HG03135 (cell line): ENCODE measurements around the gene CNOT2.

Source experiments
- ATAC-seq: cut with Tn5 transposase; IDR thresholded peaks from one replicate; pipeline ENCODE4 v1.9.1; 2021; ENCODE audit warnings: mild to moderate bottlenecking, moderate library complexity; ENCODE audit not compliant: unreplicated experiment

The CNOT2 gene, protein sequence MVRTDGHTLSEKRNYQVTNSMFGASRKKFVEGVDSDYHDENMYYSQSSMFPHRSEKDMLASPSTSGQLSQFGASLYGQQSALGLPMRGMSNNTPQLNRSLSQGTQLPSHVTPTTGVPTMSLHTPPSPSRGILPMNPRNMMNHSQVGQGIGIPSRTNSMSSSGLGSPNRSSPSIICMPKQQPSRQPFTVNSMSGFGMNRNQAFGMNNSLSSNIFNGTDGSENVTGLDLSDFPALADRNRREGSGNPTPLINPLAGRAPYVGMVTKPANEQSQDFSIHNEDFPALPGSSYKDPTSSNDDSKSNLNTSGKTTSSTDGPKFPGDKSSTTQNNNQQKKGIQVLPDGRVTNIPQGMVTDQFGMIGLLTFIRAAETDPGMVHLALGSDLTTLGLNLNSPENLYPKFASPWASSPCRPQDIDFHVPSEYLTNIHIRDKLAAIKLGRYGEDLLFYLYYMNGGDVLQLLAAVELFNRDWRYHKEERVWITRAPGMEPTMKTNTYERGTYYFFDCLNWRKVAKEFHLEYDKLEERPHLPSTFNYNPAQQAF

DNA sequence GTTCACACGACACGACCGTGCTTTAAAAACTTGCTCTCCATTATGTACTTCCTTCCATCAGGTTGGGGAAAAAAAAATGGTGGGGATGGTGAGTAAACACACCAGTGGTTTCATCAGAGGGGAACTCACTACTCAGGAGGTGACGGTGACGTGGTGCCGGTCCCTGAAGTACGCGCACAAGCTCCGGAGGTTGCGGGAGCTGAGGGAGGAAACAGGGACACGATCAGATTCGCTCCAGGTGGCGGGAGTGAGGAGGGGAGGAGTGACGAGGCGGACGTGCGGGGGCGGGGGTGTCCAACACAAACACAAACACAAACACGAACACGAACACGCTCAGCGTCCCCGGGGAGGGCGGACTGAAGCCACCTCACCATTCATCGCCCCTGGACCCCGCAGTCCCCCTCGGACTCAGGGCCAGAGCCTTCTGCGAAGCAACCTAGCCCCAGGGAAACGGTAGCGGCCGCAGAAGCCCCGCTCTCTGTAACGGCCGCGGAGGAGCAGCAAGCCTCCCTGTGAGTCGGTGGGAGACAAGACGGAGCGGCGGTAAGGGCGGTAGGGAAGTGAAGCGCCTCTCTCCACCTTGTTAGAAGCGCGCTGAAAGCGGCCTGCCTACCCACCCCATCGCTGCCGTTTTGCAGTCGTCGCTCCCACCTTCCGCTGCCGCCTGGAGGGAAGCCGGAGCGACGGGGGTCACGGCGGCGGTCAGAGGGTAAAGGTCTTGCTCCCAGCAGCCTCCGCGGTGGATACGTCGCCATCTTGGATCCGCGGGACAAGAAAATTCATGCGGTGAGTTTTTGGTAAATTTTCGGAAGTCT lies at the start of gene CNOT2:
Gene CNOT2, plus strand, starts transcription at position 739 of the 815 bp plus-strand sequence. CDS start 34,794 bp downstream, outside the sequence.
- ATAC-seq, result peak; percentile 68

DNA sequence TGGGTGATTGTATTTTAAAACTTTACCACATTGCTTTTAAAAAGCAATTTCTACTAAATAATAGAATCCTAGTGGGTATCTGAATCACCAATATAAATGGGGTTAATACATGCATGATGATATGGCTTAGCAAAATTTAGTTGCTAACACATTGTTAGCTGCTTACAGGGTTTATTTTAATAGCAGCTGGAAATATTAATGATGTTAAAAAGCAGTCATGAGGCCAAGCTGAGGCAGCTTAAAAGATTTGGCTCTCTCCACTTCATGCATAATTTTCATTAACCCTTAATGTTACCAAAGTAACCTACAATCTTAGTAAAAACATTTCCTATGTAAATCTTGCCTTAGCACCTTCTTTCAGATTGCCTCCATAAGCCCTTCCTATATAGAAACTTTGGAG lies 49.2 kb upstream of the CNOT2 start:
- ATAC-seq, result no peak

DNA sequence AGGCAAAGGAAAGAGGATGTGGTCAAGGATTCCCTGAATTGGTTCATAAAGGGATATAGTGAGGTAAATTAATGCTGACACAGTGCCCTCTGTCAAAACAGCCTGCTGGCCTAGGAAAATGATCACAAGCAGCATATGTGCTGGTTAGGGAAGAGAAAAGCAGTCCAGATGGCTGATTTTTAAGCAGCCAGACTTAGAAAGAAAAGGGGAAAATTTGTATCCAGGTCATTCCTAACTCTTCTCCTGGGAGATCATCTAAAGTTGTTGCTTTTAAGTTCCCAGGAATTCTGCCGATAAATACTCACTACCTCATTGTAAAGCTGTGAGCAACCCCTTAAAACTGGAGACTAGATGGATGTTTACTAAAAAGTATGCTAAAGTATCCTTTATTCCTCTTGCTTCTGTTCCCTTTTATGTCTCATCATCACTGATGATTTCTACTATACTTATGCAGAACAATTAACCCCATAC lies 46.4 kb upstream of the CNOT2 start:
- no peak for ATAC-seq

DNA sequence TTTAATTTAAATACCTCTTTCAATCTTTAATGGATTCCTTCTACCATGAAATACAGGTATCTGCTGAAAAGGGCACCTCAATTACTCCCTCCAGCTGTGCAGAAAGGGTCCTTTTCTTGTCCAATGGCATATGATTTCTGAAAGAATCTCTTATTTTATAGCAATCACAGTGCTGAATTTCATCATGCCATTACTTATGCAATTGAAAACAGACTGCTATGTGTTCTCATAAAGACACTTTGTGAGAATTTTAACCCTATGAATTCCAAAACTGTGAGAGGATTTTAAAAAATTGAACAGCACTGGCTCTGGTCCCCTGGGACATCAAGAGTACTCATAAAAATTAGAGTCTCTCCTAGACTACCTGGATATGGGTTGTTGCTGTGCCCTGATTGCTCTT lies 45.9 kb upstream of the CNOT2 start:
- ATAC-seq, result no peak

DNA sequence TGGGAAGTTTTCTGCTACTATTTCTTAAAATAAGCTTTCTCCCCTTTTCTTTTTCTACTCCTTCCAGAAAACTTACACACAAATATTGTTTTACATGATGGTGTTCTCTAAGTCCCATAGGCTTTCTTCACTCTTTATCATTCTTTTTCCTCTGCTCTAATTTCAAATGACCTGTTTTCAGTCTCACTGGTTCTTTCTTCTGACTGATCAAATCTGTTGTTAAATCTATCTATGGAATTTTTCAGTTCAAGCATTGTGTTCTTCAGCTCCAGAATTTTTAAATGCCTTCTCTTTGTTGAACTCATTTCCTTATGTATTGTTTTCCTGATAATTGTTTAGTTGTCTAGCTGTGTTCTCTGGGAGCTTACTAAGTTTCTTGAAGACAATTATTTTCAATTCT lies 29.5 kb upstream of the CNOT2 start:
- ATAC-seq, result no peak

DNA sequence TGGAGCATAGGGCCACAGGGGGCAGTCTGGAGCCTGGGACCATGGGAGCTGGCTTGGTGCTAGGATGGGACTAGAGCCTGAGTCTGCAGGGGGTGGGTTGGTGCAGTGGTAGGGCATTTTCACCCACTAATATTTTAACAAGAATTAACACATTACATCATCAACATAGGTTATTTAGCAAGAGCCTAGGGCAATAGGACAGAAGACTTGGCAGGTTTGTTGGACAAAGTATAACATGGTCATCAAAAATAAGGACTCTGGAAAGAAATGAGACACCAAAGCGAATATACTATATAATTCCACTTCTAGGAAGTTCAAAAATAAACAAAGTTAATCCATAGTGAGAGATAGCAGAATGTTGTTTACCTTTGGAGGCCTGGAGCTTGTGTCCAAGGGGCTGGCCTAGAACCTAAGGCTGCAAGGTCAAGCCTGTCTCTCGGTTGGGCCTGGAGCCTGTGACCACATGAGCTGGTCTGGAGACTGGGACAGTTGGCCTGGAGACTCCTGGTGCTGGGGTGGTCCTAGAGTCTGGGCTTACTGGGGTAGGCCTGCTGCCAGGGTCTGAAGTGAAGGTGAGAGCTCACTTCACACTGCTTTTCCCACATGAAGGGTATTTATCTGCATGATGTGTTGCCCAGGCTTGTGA lies 28.1 kb upstream of the CNOT2 start:
- no peak for ATAC-seq

DNA sequence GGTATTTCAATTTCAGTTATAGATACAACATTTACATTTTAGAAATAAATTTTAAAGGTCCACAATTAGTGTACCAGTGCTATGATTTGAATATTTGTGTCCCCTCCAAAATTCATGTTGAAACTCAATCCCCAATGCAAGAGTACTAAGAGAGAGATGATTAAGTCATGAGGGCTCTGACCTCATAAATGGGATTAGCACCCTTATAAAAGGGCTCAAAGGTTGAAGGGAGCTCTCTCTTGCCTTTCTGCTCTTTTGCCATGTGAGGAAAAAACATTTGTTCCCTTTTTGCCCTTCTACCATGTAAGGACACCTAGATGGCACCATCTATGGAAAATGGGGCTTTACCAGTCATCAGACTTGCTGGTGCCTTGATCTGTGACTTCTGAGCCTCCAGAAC lies 25.8 kb upstream of the CNOT2 start:
- no peak for ATAC-seq

DNA sequence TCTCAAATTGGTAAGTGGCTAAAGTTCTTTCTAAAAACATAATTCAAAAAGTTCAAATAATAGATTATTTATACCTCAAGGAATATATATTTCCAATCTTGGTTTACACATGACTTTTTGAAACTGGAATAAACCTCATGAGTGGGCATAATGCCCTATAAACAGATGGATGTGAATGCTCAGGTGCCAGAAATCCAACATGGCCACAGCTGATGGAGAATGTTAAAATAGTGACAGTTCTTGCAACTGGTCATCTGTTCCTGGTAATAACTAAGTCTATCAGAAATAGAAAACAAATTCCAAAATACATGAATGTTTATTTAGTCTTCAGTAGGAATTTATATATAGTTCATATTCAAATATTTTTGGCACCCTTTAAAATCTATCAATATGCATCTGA lies 21.6 kb upstream of the CNOT2 start:
- no peak for ATAC-seq

DNA sequence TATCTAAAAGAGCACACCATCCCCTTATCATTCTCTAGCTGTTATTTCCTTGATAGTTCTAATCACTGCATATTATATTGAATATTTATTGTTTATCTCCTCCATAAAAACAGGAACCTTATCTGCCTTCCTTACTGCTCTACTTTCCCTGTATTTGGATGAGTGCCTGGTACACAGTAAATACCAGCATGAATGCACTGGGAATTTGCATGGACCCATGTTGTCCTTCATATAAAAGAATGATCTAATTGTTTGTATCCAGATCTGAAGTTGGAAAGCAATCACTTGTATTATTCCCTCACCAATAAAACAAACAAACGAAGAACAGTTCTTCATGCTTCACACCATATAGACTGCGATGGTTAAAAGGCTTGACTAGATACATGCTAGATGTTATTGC lies 15.3 kb upstream of the CNOT2 start:
- no peak for ATAC-seq

DNA sequence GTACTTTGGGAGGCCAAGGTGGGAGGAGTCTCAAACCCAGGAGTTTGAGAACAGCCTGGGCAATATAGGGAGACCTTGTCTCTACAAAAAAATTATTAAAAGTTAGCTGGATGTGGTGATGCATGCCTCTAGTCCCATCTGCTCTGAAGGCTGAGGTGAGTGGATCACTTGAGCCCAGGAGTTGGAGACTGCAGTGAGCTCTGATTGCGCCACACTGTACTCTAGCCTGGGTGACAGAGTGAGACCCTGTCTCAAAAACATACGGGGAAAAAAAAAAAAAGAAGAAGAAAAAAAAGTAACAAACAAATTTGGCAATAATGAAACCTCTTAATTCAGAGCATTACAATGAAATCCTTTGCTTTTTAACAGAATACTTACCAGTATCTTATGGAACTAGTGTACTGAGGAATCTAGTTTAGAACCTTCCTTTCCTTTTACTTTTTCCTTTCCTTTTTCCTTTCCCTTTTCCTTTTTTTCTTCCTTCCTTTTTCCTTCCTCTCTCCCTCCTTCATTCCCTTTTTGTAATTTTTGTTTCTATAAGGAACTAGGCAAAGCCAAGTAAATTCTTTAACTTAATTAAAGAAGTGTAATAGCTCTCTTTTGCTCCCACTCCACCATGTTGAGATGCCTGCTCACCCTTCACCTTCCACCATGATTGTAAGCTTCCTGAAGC lies 12.2 kb upstream of the CNOT2 start:
- no peak for ATAC-seq

DNA sequence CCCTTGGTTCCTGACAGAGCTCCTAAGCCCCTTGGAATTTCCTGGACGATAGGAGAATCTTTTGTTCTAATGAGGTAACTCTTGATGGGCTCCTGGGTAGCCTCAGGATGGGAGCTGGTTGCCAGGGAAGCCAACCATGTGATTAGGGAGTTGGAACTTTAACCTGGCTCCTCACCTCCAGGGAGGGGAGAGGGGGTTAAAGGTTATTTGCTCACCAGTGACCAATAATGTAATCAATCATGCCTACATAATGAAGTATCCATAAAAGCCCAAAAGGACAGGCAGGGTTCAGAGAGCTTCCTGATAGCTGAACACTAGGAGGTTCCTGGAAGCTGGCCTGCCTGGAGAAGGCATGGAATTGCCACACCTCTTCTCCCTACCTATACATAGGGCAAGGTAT lies 6.2 kb upstream of the CNOT2 start:
- ATAC-seq, result no peak

DNA sequence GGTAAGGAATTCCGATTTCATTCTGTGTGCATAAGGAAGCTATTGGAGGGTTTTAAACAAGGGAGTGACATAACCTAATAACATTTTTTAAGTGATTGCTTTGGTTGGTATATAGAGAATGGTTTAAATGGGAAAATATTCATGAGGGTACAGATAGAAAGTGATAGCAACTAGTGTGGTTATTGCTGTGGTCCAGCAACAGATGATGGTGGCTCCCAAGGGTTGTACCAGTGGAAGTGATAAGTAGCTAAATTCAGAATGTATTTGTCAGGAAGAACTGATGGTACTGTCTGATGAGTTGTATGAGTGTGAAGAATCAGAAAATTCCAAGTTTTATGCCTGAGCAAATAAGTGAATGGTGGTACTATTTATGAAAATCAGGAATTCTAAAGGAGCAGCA lies 2.6 kb upstream of the CNOT2 start:
- no peak for ATAC-seq

DNA sequence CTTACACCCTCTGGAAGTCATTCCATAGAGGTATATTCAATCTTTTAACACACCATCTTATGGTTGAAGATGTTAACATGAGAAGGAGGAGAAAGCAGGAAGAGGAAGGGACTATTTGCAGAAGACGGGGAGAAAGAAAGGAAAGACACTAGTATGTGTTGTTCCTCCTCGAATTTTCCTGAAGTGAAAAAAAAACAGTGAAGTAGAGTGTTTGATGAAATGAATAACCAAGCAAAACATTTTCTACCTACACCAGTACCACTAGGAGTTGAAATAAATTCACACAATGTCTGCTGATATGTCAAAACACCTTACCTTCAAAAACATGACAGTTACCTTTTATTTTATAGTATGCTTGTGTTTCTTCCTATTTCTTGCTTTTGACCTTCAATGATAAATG lies 1.4 kb upstream of the CNOT2 start:
- ATAC-seq, result no peak

DNA sequence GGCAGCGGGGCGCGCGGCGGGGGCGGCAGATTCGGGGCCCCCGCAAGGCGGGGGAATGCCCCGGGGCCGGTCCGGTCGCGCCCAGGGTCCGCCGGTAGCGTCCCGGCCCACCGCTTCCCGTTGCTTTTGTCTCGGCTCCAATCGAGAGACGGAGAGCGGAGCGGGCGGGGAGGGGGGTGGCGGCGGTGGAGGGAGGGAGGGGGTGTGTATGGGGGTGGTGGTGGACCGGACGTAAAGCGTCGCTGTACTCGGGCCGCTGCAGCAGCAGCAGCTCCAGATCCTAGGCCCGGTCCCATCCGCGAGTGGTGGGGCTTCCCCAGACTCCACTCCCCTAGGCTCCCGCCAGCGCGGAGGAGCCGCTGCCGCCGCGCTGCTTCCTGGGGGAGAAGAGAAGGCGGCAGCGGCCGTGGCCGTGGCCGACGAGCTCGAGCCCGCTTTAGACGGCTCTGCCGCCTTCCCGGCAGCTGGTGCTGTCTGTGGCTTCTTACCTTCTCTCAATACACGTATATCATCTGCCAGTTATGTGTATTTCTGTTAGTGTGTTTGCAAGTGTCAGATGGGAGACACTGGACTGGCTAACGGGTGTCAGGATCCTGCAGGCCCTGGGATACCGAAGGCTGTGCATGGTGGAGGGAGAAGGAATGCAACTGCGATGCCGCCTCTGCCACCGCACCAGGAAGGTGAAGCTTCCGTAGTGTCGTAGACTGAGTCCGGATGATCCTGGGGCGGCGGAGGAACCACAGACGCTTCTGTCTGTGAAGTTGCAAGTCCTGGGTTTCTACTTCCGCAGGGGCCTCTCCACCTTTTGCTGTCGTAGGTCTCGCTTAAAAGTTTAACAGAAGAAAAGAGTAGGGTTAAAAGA lies 508 bp downstream of the CNOT2 start:
- ATAC-seq, result peak; percentile 62

DNA sequence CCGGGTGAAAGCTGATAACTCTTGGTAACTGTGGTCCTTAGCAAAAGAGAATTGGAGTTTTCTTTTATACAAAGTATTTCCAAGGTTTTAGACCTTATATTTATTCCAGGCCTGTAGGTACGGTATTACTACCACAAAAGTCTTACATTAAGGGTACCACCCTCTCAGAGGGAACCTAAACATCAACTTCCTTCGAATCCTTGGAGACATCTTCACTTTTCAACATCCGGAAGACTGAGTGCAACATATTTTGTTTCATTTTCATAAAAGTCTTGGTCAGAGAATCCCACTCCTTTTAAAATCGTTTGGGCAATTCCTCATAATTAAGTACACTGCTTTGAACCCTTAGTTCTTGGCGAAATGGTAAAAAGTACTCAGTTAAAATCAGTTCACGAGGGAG lies 1.2 kb downstream of the CNOT2 start:
- ATAC-seq, result no peak

DNA sequence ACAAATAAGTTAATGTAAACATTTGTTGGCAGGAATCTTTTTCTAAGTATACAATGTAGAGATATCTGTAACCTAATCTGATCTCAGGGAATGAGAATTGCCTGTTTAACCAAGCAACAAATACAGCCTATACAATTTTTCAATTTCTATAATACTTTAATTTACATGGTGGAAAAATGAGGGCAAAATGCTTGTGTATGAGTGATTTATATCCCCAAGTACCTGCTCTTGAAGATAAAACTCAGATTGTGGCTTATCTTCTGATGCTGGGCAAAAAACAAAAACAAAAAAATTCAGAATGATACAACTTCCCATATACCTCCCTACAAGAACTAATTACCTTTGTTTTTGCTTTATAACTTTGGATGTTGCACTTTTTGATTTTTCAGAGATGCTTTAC lies 2.2 kb downstream of the CNOT2 start:
- no peak for ATAC-seq

DNA sequence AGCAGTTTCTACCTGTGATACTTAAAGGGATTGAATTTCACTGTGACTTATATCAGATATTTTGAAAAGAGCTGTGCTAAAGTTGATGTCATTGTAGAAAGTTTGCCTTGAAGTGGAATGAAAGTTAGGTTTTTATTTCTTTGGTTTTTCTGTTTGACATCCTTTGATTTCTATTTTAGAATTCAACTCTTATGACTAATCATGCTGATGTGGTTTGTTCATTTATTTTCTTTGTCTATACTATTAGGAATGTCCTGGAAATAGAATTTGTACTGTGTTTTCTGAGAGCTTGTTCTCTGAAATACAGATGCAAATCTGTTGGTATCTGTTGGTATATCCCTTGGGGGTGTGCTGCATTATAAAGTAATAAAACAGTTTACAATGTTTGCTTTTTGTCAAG lies 3.3 kb downstream of the CNOT2 start:
- ATAC-seq, result no peak

DNA sequence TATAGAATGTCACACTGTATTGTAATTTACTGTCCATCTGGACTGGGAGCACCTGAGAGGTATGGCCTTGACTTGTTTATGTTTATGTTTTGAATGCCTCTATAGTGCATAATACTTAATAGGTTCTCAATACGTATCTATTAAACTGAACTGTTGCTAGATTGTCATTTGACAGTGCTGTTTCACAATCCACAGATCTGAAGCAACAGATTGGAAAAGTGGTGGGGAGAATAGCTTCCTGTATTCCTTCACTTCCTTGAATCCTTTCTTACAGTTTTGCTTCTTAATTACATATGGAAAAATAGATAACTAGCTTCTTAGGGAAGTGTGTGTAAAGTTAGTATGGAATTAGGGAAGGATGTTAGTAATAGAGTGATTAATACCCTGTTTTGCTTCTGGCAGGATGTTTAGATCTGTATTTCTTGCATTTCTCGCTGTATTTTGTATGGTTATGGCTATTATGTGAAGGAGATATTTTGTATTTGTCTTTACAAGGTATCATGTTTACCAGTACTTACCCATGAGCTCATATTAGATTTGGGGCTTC lies 4.5 kb downstream of the CNOT2 start:
- ATAC-seq, result no peak

DNA sequence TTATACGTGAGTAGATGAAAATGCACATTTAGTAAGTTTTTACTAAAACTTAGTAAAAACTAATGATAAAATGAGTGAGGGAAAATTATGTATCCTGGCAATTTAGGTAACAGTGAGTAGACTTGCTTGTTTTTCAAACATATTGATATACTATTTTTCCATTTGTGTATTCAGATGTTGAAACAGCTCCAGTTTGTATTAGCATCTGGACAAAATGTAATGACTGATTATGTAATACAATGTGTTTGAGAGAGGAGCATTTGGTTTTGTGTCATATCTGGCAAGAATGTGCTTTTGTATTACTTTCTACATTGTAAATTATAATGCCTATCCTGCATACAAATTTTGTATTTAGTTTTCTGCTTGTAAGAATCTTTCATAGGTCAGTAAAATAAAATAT lies 5.6 kb downstream of the CNOT2 start:
- no peak for ATAC-seq

DNA sequence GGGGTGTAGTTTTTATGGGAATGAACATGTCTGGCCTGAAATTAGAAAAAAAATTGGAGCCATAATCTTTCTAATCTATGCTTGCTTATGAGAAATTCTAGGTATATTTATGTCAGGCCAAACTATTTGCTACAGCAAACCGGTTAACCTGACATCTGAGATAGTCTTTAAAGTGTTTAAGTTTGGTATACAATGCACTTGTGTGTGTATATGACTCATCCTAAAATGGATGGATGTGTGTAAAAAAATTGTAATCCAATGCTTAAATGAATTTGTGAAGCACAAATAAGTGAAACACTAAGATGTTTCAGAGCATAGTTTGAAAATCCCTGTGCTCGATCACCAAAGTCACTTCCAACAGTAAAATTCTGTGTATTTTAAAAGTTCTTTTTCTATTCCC lies 6.7 kb downstream of the CNOT2 start:
- no peak for ATAC-seq
